Effector CD4-positive, alpha-beta T cell (primary cell): Measurements from ENCODE around the gene RIN2. TPM values are rescaled to one million over a fixed set of nuclear protein-coding genes. Genes with fewer than 3 reads are reported as not detected.

Source experiments
- DNase-seq: peaks from one replicate; pipeline ENCODE4 v3.0.0-alpha.2; 2020
- total RNA-seq: gene quantifications from one replicate; lab custom pipeline; 2026; lab: John Stamatoyannopoulos, UW

The RIN2 gene
- total RNA-seq, result not detected

GRCh38 chr20:19758133-19758500 is at the start of gene RIN2:
RIN2 (plus strand) TSS chr20:19758258; CDS start chr20:19889602, 131,344 bp downstream.
- no peak for DNase-seq

- DNase-seq, result no peak
Observed at GRCh38 chr20:19709635-19710335, 48.3 kb upstream of the RIN2 start.

- DNase-seq, result no peak
Observed at GRCh38 chr20:19710336-19711120, 47.5 kb upstream of the RIN2 start.

- DNase-seq, result no peak
Observed at GRCh38 chr20:19711126-19711525, 46.9 kb upstream of the RIN2 start.

- DNase-seq, result no peak
Observed at GRCh38 chr20:19712721-19713260, 45.3 kb upstream of the RIN2 start.

GRCh38 chr20:19713822-19714578 is 44.1 kb upstream of the RIN2 start:
- DNase-seq, result no peak

GRCh38 chr20:19714579-19714840 is 43.5 kb upstream of the RIN2 start:
- no peak for DNase-seq

GRCh38 chr20:19715986-19716385 is 42.1 kb upstream of the RIN2 start:
- no peak for DNase-seq

GRCh38 chr20:19718880-19719279 is 39.2 kb upstream of the RIN2 start:
- DNase-seq, result no peak

GRCh38 chr20:19720991-19721390 is 37.1 kb upstream of the RIN2 start:
- no peak for DNase-seq

GRCh38 chr20:19723051-19723450 is 35.0 kb upstream of the RIN2 start:
- DNase-seq, result no peak

- DNase-seq, result no peak
Observed at GRCh38 chr20:19723813-19724430, 34.1 kb upstream of the RIN2 start.

GRCh38 chr20:19725373-19725772 is 32.7 kb upstream of the RIN2 start:
- DNase-seq, result no peak

GRCh38 chr20:19725814-19726525 is 32.1 kb upstream of the RIN2 start:
- DNase-seq, result no peak

- no peak for DNase-seq
Observed at GRCh38 chr20:19727251-19727847, 30.7 kb upstream of the RIN2 start.

GRCh38 chr20:19729672-19730071 is 28.4 kb upstream of the RIN2 start:
- no peak for DNase-seq

GRCh38 chr20:19730706-19731105 is 27.4 kb upstream of the RIN2 start:
- no peak for DNase-seq

- no peak for DNase-seq
Observed at GRCh38 chr20:19734811-19735210, 23.2 kb upstream of the RIN2 start.

GRCh38 chr20:19735446-19735845 is 22.6 kb upstream of the RIN2 start:
- DNase-seq, result no peak

- DNase-seq, result no peak
Observed at GRCh38 chr20:19737025-19737424, 21.0 kb upstream of the RIN2 start.

- DNase-seq, result no peak
Observed at GRCh38 chr20:19738951-19739350, 19.1 kb upstream of the RIN2 start.

GRCh38 chr20:19739351-19739750 is 18.7 kb upstream of the RIN2 start:
- DNase-seq, result no peak
